ENCODE data around the gene TNIK. TPM values are rescaled to one million over a fixed set of nuclear protein-coding genes. Genes with fewer than 3 reads are reported as not detected.

Gene TNIK
- total and polyA plus RNA-seq, 10 of the 15 experiments (the other 5 are each of a cell fraction or from before 2014, with no cell fraction given): 13.9 to 74.3 (median 48.2) TPM

- Histone ChIP-seq H3K79me2 (ENCODE audit: control insufficient read depth, insufficient read depth, low read length) (no peaks in the 10 kb centered on the region), H3K36me3 (ENCODE audit: control insufficient read depth in 2 of 2, insufficient read depth in 2 of 2, low read length in 1 of 2) (peaks cover 5 to 43% of the 10 kb centered on the region in 2 experiments), H2AFZ (ENCODE audit: control insufficient read depth, low read depth, low read length) (no peak overlapping the region), H3K9ac (ENCODE audit: control insufficient read depth, insufficient read depth, low read length) (no peak overlapping the region), H3K4me3 (no peak overlapping the region), H4K20me1 (ENCODE audit: control insufficient read depth, insufficient read depth) (no peaks in the 10 kb centered on the region), H3K4me1 (ENCODE audit: control insufficient read depth, insufficient read depth, low read length) (no peaks in the 10 kb centered on the region), H3K27ac (ENCODE audit: control insufficient read depth, insufficient read depth) (no peak overlapping the region), H3K27me3 (replicated peaks in 1 of 2; ENCODE audit: control insufficient read depth in 2 of 2, insufficient read depth in 2 of 2, low read length in 1 of 2) (no peaks in the 10 kb centered on the region), H3K4me2 (ENCODE audit: control insufficient read depth, insufficient read depth) (no peak overlapping the region), H3K9me3 (replicated peaks; ENCODE audit: control insufficient read depth, insufficient read depth, low read length) (no peaks in the 10 kb centered on the region)
- FAIRE-seq (no peak), DNase-seq (ENCODE audit: low read depth, low spot score) (no peak), ATAC-seq (no peak)
- ChIA-PET CTCF (no interaction called here), POLR2A (no interaction called here), RAD21 (ENCODE audit: unreplicated experiment) (no interaction called here), SMC1A (ENCODE audit: uncharacterized antibody, unreplicated experiment) (no interaction called here)
- in situ Hi-C loops (cut with MboI) (no loop called here), intact Hi-C loops (cut with micrococcal nuclease; ENCODE audit: unreplicated experiment) (no loop called here)
- 6% methylated on average over 1 of the region's 1 CpG for WGBS (ENCODE audit: insufficient coverage, insufficient replicate concordance, low lambda C conversion rate, missing lambda C conversion rate)
- TF ChIP-seq SMARCA5 (IDR thresholded peaks at IDR 0.05) (no peak), ZBTB40 (IDR thresholded peaks at IDR 0.05; ENCODE audit: borderline replicate concordance) (no peak), JUNB (IDR thresholded peaks at IDR 0.05) (peak; percentile 37; the same call in 1 of the 2 replicates), RUNX3 (IDR thresholded peaks at IDR 0.05; ENCODE audit: low read length) (peak; percentile 53), NFIC (IDR thresholded peaks at IDR 0.05; ENCODE audit: low read depth, low read length) (0 out of 2 replicates have a peak, but pooled peaks have one; percentile 38), IRF4 (IDR thresholded peaks at IDR 0.05; ENCODE audit: low read depth, low read length) (peak; percentile 27; the same call in 1 of the 2 replicates), RB1 (IDR thresholded peaks at IDR 0.05; ENCODE audit: borderline replicate concordance) (no peak)
- BruUV-seq (replicated peaks): no TSS peak
Measured at GRCh38 chr3:171086914-171087313, 373.3 kb downstream of the TNIK start.

Data from GM12878 (cell line).